Left lung (tissue), 10 donors: ENCODE results near the gene CALML6. TPM values are rescaled to one million over a fixed set of nuclear protein-coding genes. Genes with fewer than 3 reads are reported as not detected.

ENCODE experiments used
- ATAC-seq: fragments of 200-7000 bp; cut with Tn5 transposase; one replicate; pipeline ENCODE4 v1.9.1; 2020; ENCODE audit warnings: moderate library complexity
- DNase-seq, 4 donors: peaks; one replicate each; pipeline ENCODE4 v3.0.0-alpha.2; 2013 to 2020
- H3K27ac ChIP-seq, 2 donors: fragments of 200-600 bp; sonication (generic) in 1 of 2; one replicate each; pipeline versions ENCODE4 v1.5.0 to v1.8.0; 2020 to 2021
- H3K27me3 ChIP-seq, 2 donors: fragments of 200-600 bp; sonication (generic) in 1 of 2; one replicate each; pipeline versions ENCODE4 v1.5.0 to v1.8.0; 2020 to 2021
- H3K36me3 ChIP-seq, 2 donors: fragments of 200-600 bp; sonication (generic) in 1 of 2; one replicate each; pipeline versions ENCODE4 v1.5.0 to v1.8.0; 2020 to 2021
- H3K4me1 ChIP-seq, 2 donors: fragments of 200-600 bp; one replicate each; pipeline ENCODE4 v1.8.0; 2021
- H3K4me3 ChIP-seq, 2 donors: fragments of 200-600 bp; sonication (generic) in 1 of 2; one replicate each; pipeline versions ENCODE4 v1.5.0 to v1.8.0; 2020 to 2021; ENCODE audit warnings: mild to moderate bottlenecking in 1 of 2
- H3K9me3 ChIP-seq, 2 donors: fragments of 200-600 bp; sonication (generic) in 1 of 2; one replicate each; pipeline versions ENCODE4 v1.5.0 to v1.8.0; 2020 to 2021
- CTCF ChIP-seq, 2 donors: fragments of 200-600 bp; sonication (generic) in 1 of 2; IDR thresholded peaks; one replicate each; pipeline versions ENCODE4 v1.5.0 to v1.8.0; 2021; ENCODE audit warnings: antibody characterized with exemption in 2 of 2
- intact Hi-C, 2 donors: fragments of 100-400 bp; cut with DNase I; formaldehyde crosslinking; loops; one replicate each; pipeline versions ENCODE4 v1.11.2 to v1.14.2; 2022
- polyA plus RNA-seq, 6 donors: library from polyadenylated mRNA; unstranded; fragments of 120-200 nt; gene quantifications; one replicate each; pipeline ENCODE4 v1.2.1, GENCODE V29; 2013; ENCODE audit not compliant: insufficient read length in 6 of 6
- total RNA-seq, 2 donors: library from RNA; stranded (reverse); fragmentation: NEBNext Ultra II Directional; extraction: Animal tissue kit (Norgen Biotek cat#: 25700); gene quantifications; one replicate each; pipeline ENCODE4 v1.2.1, GENCODE V29; 2021
- donor health status: DM: no; HTN: yes; CAD: no.
- donor health status: DM: no; HTN: no; CAD: no.

CALML6 gene
- total and polyA plus RNA-seq, 8 donors = 0.67 to 1.5 (median 0.91) TPM

- peaks cover 0 to 8% of the 10 kb centered on the region in 2 donors for H3K27me3 ChIP-seq
- H3K4me3 ChIP-seq = peak overlapping the region; percentile 43 to 58
- no peaks in the 10 kb centered on the region for H3K36me3 ChIP-seq
- peaks cover 6 to 13% of the 10 kb centered on the region in 2 donors for H3K4me1 ChIP-seq
- peak overlapping the region in 1 of 2 donors; percentile 57 for H3K27ac ChIP-seq
- ATAC-seq (peak; percentile 92), DNase-seq (peak; percentile 90 to 100 (median 100))
- H3K9me3 ChIP-seq = no peaks in the 10 kb centered on the region
- no peak for TF ChIP-seq CTCF (IDR thresholded peaks at IDR 0.05)
- intact Hi-C loops = no loop called here
Measured at GRCh38 chr1:1919304-1920056, 4.4 kb downstream of the CALML6 start.

- H3K36me3 ChIP-seq = no peaks in the 10 kb centered on the region
- peaks cover 6 to 13% of the 10 kb centered on the region in 2 donors for H3K4me1 ChIP-seq
- no peaks in the 10 kb centered on the region for H3K9me3 ChIP-seq
- TF ChIP-seq CTCF (IDR thresholded peaks at IDR 0.05) = no peak
- ATAC-seq (no peak), DNase-seq (no peak)
- intact Hi-C loops = no loop called here
- H3K4me3 ChIP-seq = peak overlapping the region in 1 of 2 donors; percentile 58
- H3K27ac ChIP-seq = peak overlapping the region in 1 of 2 donors; percentile 57
- H3K27me3 ChIP-seq = peaks cover 0 to 8% of the 10 kb centered on the region in 2 donors
Measured at GRCh38 chr1:1920057-1920607, 5.1 kb downstream of the CALML6 start.

- no peak for ATAC-seq
Measured at GRCh38 chr1:1920608-1921458, 5.8 kb downstream of the CALML6 start.

GRCh38 chr1:1921459-1921862, 6.4 kb downstream of the CALML6 start:
- DNase-seq (no peak), ATAC-seq (no peak)
- TF ChIP-seq CTCF (IDR thresholded peaks at IDR 0.05) = no peak
- Histone ChIP-seq H3K9me3 (no peaks in the 10 kb centered on the region), H3K36me3 (no peaks in the 10 kb centered on the region), H3K27ac (no peak overlapping the region), H3K27me3 (peaks cover 0 to 8% of the 10 kb centered on the region in 2 donors), H3K4me3 (no peak overlapping the region), H3K4me1 (peaks cover 6 to 13% of the 10 kb centered on the region in 2 donors)
- intact Hi-C loops = no loop called here

More at GRCh38 chr1:1920608-1921458, 5.8 kb downstream of the CALML6 start:
- H3K4me3 ChIP-seq = no peak overlapping the region
- H3K4me1 ChIP-seq = peaks cover 6 to 13% of the 10 kb centered on the region in 2 donors
- peak in 1 of 4 donors; percentile 81 for DNase-seq
- no peaks in the 10 kb centered on the region for H3K36me3 ChIP-seq
- H3K27ac ChIP-seq = no peak overlapping the region
- intact Hi-C loops = no loop called here
- H3K9me3 ChIP-seq = no peaks in the 10 kb centered on the region
- TF ChIP-seq CTCF (IDR thresholded peaks at IDR 0.05) = no peak
- H3K27me3 ChIP-seq = peaks cover 0 to 8% of the 10 kb centered on the region in 2 donors
